Common myeloid progenitor, CD34-positive (primary cell): ENCODE results near the gene BTBD9.

Experiments
- CTCF ChIA-PET: fragments of 350-600 bp; sonication (Branson Sonifier 250); formaldehyde crosslinking; loops from one replicate; lab custom pipeline; 2021; ENCODE audit warnings: antibody characterized with exemption; lab: Charles Lee
- POLR2A ChIA-PET: fragments of 350-600 bp; sonication (Branson Sonifier 250); formaldehyde crosslinking; loops from one replicate; lab custom pipeline; 2021; ENCODE audit warnings: antibody characterized with exemption; lab: Charles Lee
- DNase-seq, 3 donors: peaks; one replicate each; pipeline versions ENCODE4 v3.0.0 to v3.0.0-alpha.2; 2013
- H3K27ac ChIP-seq, 2 experiments: 1 replicate in 1 of 2; 2 replicates in 1 of 2; pipeline ENCODE4 v1.7.0; 2013; ENCODE audit warnings: inconsistent platforms in 2 of 2, low read length in 2 of 2, mild to moderate bottlenecking in 2 of 2, low read depth in 1 of 2, moderate library complexity in 1 of 2; ENCODE audit not compliant: severe bottlenecking in 2 of 2, insufficient read depth in 1 of 2, poor library complexity in 1 of 2
- H3K27me3 ChIP-seq, 5 experiments: replicated peaks in 2 of 5; 1 replicate in 3 of 5; 2 replicates in 2 of 5; pipeline versions ENCODE4 v1.6.1 to v1.7.0; 2013; ENCODE audit warnings: low read length in 4 of 5, mild to moderate bottlenecking in 2 of 5, moderate library complexity in 2 of 5, inconsistent platforms in 1 of 5; ENCODE audit not compliant: insufficient read depth in 5 of 5, control insufficient read depth in 4 of 5
- H3K36me3 ChIP-seq, 4 experiments: 1 replicate in 2 of 4; 2 replicates in 2 of 4; pipeline versions ENCODE4 v1.6.1 to v1.7.0; 2013; ENCODE audit warnings: low read length in 3 of 4, control low read depth in 1 of 4, mild to moderate bottlenecking in 1 of 4; ENCODE audit not compliant: control insufficient read depth in 4 of 4, insufficient read depth in 4 of 4
- H3K4me1 ChIP-seq, 4 experiments: 1 replicate in 3 of 4; 2 replicates in 1 of 4; pipeline versions ENCODE4 v1.6.1 to v1.7.1; 2013; ENCODE audit warnings: low read length in 3 of 4, mild to moderate bottlenecking in 3 of 4, control low read depth in 1 of 4, inconsistent platforms in 1 of 4, moderate library complexity in 1 of 4; ENCODE audit not compliant: control insufficient read depth in 4 of 4, insufficient read depth in 4 of 4; ENCODE audit errors: control extremely low read depth in 1 of 4
- H3K4me3 ChIP-seq, 7 experiments: 1 replicate in 4 of 7; 2 replicates in 3 of 7; pipeline versions ENCODE4 v1.5.1 to v1.7.0; 2013; ENCODE audit warnings: mild to moderate bottlenecking in 7 of 7, low read length in 6 of 7, moderate library complexity in 6 of 7, inconsistent platforms in 2 of 7, low read depth in 2 of 7, control low read depth in 1 of 7; ENCODE audit not compliant: insufficient read depth in 4 of 7, control insufficient read depth in 1 of 7; ENCODE audit errors: extremely low read depth in 1 of 7
- H3K9me3 ChIP-seq, 5 experiments: 1 replicate in 4 of 5; 2 replicates in 1 of 5; pipeline versions ENCODE4 v1.6.1 to v1.7.1; 2013; ENCODE audit warnings: low read length in 4 of 5, mild to moderate bottlenecking in 2 of 5, inconsistent platforms in 1 of 5, low read depth in 1 of 5, moderate library complexity in 1 of 5; ENCODE audit not compliant: control insufficient read depth in 4 of 5, insufficient read depth in 2 of 5; ENCODE audit errors: control extremely low read depth in 1 of 5
- WGBS: methylation state at CpG from one replicate; pipeline ENCODE4 v1.1.5; 2013; ENCODE audit not compliant: insufficient coverage; 5-methylcytosine and 5-hydroxymethylcytosine counted together

Gene BTBD9

GRCh38 chr6:38167598-38167997 is 472.1 kb downstream of the BTBD9 start:
- CTCF ChIA-PET: no interaction called here

GRCh38 chr6:38166411-38167240 is 473.1 kb downstream of the BTBD9 start:
- no peaks in the 10 kb centered on the region for H3K36me3 ChIP-seq
- POLR2A ChIA-PET: no interaction called here

More at GRCh38 chr6:38167598-38167997, 472.1 kb downstream of the BTBD9 start:
- Histone ChIP-seq H3K4me3 (no peak overlapping the region), H3K9me3 (no peaks in the 10 kb centered on the region), H3K27ac (no peak overlapping the region), H3K36me3 (no peaks in the 10 kb centered on the region), H3K4me1 (no peaks in the 10 kb centered on the region), H3K27me3 (no peaks in the 10 kb centered on the region)
- DNase-seq: no peak
- WGBS: 95% methylated on average over 11 of the region's 11 CpGs
- POLR2A ChIA-PET: no interaction called here

GRCh38 chr6:38164671-38165108 is 475.0 kb downstream of the BTBD9 start:
- Histone ChIP-seq H3K9me3 (no peaks in the 10 kb centered on the region), H3K4me1 (no peaks in the 10 kb centered on the region), H3K27ac (no peak overlapping the region), H3K4me3 (no peak overlapping the region), H3K27me3 (no peaks in the 10 kb centered on the region), H3K36me3 (peaks cover 0 to 5% (median 0%) of the 10 kb centered on the region in 4 experiments)
- CTCF ChIA-PET: interaction anchor here (0.8 kb wide), 1 partner anchor 15 kb away, joined by 3 read pairs; no protein-coding TSS in a partner anchor
- no peak for DNase-seq
- POLR2A ChIA-PET: no interaction called here
- WGBS: 95% methylated on average over 8 of the region's 14 CpGs

More at GRCh38 chr6:38166411-38167240, 473.1 kb downstream of the BTBD9 start:
- H3K27ac ChIP-seq: no peak overlapping the region
- 81% methylated on average over 6 of the region's 32 CpGs for WGBS
- no peaks in the 10 kb centered on the region for H3K27me3 ChIP-seq
- H3K4me1 ChIP-seq: no peaks in the 10 kb centered on the region
- no peak overlapping the region for H3K4me3 ChIP-seq
- CTCF ChIA-PET: no interaction called here
- DNase-seq: no peak
- H3K9me3 ChIP-seq: no peaks in the 10 kb centered on the region

- WGBS: 100% methylated on average over 4 of the region's 6 CpGs
- Histone ChIP-seq H3K4me1 (peaks cover 0 to 4% (median 0%) of the 10 kb centered on the region in 4 experiments), H3K27ac (no peak overlapping the region), H3K4me3 (no peak overlapping the region), H3K27me3 (no peaks in the 10 kb centered on the region), H3K9me3 (peaks cover 0 to 2% (median 0%) of the 10 kb centered on the region in 5 experiments), H3K36me3 (peaks cover 0 to 5% (median 0%) of the 10 kb centered on the region in 4 experiments)
- CTCF ChIA-PET: no interaction called here
- POLR2A ChIA-PET: no interaction called here
- no peak for DNase-seq
Observed at GRCh38 chr6:38164131-38164481, 475.6 kb downstream of the BTBD9 start.

- DNase-seq: no peak
- POLR2A ChIA-PET: no interaction called here
- Histone ChIP-seq H3K36me3 (peaks cover 0 to 5% (median 0%) of the 10 kb centered on the region in 4 experiments), H3K27ac (no peak overlapping the region), H3K27me3 (no peaks in the 10 kb centered on the region), H3K9me3 (peaks cover 0 to 2% (median 0%) of the 10 kb centered on the region in 5 experiments), H3K4me3 (no peak overlapping the region), H3K4me1 (peaks cover 0 to 4% (median 0%) of the 10 kb centered on the region in 4 experiments)
- CTCF ChIA-PET: no interaction called here
- 95% methylated on average over 25 of the region's 29 CpGs for WGBS
Observed at GRCh38 chr6:38163186-38164130, 476.3 kb downstream of the BTBD9 start.

- DNase-seq: no peak
- no peaks in the 10 kb centered on the region for H3K27me3 ChIP-seq
- CTCF ChIA-PET: no interaction called here
- H3K36me3 ChIP-seq: peaks cover 0 to 5% (median 0%) of the 10 kb centered on the region in 4 experiments
- POLR2A ChIA-PET: no interaction called here
- H3K9me3 ChIP-seq: peaks cover 0 to 2% (median 0%) of the 10 kb centered on the region in 5 experiments
- 99% methylated on average over 16 of the region's 17 CpGs for WGBS
- peaks cover 0 to 4% (median 0%) of the 10 kb centered on the region in 4 experiments for H3K4me1 ChIP-seq
- H3K27ac ChIP-seq: no peak overlapping the region
- no peak overlapping the region for H3K4me3 ChIP-seq
Observed at GRCh38 chr6:38162493-38163185, 477.1 kb downstream of the BTBD9 start.
